Prostate gland (tissue), 2 donors: ENCODE measurements around the gene GLYAT. TPM values are rescaled to one million over a fixed set of nuclear protein-coding genes. Genes with fewer than 3 reads are reported as not detected.

Experiments used
- DNase-seq: peaks from one replicate; pipeline ENCODE4 v3.0.0-alpha.2; 2019; ENCODE audit warnings: low spot score
- H3K27ac ChIP-seq, 2 donors: fragments of 200-600 bp; sonication (generic); 2 replicates each; pipeline ENCODE4 v1.5.1; 2017 to 2019
- H3K27me3 ChIP-seq: fragments of 200-600 bp; sonication (generic); replicated peaks from 2 replicates; pipeline ENCODE4 v1.5.1; 2019; ENCODE audit not compliant: insufficient read depth
- H3K36me3 ChIP-seq, 2 donors: fragments of 200-600 bp; sonication (generic); 1 replicate in 1 of 2; 2 replicates in 1 of 2; pipeline versions ENCODE4 v1.5.1 to v1.8.1; 2017 to 2019
- H3K4me1 ChIP-seq: fragments of 200-600 bp; sonication (generic); replicated peaks from 2 replicates; pipeline ENCODE4 v1.5.1; 2019
- H3K4me3 ChIP-seq, 2 donors: fragments of 200-600 bp; sonication (generic); 2 replicates each; pipeline ENCODE4 v1.5.1; 2017 to 2019
- H3K9me3 ChIP-seq: fragments of 200-600 bp; sonication (generic); 2 replicates; pipeline ENCODE4 v1.5.1; 2017
- CTCF ChIP-seq, 4 experiments: fragments of 200-600 bp in 2 of 4; fragments of 450-650 bp in 2 of 4; sonication (generic) in 2 of 4; IDR thresholded peaks; 1 replicate in 3 of 4; 2 replicates in 1 of 4; pipeline ENCODE4 v1.5.1; 2016 to 2019; ENCODE audit warnings: antibody characterized with exemption in 4 of 4, mild to moderate bottlenecking in 2 of 4, moderate library complexity in 2 of 4
- POLR2A ChIP-seq: fragments of 450-650 bp; IDR thresholded peaks from one replicate; pipeline ENCODE4 v1.6.1; 2016; ENCODE audit warnings: antibody characterized with exemption, mild to moderate bottlenecking
- POLR2AphosphoS5 ChIP-seq: sonication (generic); formaldehyde crosslinking; IDR thresholded peaks from one replicate; pipeline ENCODE4 v1.6.1; 2017; ENCODE audit warnings: antibody characterized with exemption
- WGBS: methylation state at CpG from one replicate; pipeline ENCODE4 v1.1.5; 2018; 5-methylcytosine and 5-hydroxymethylcytosine counted together
- intact Hi-C: fragments of 100-400 bp; cut with DNase I; formaldehyde crosslinking; loops from one replicate; pipeline ENCODE4 v1.14.2; 2022
- total RNA-seq, 2 donors: library from RNA; depleted of rRNA; stranded (reverse); fragments of >200 nt; gene quantifications; one replicate each; pipeline ENCODE4 v1.1.0, GENCODE V29; 2016

The GLYAT gene
- total RNA-seq, 2 donors from 2014 or later: not detected

- H3K4me3 ChIP-seq: no peak overlapping the region
Observed at GRCh38 chr11:58659910-58660570, 71.7 kb downstream of the GLYAT start.

GRCh38 chr11:58659404-58659803 is 72.3 kb downstream of the GLYAT start:
- no peak for DNase-seq
- H3K4me3 ChIP-seq: no peak overlapping the region
- no peaks in the 10 kb centered on the region for H3K4me1 ChIP-seq
- WGBS: 55% methylated on average over 2 of the region's 2 CpGs
- no peak for TF ChIP-seq POLR2A
- TF ChIP-seq CTCF (IDR thresholded peaks at IDR 0.05): no peak
- no peak for TF ChIP-seq POLR2AphosphoS5
- intact Hi-C loops: no loop called here
- no peak overlapping the region for H3K27ac ChIP-seq
- H3K27me3 ChIP-seq: no peaks in the 10 kb centered on the region
- no peaks in the 10 kb centered on the region for H3K9me3 ChIP-seq
- H3K36me3 ChIP-seq: no peaks in the 10 kb centered on the region

More at GRCh38 chr11:58659910-58660570, 71.7 kb downstream of the GLYAT start:
- Histone ChIP-seq H3K9me3 (no peaks in the 10 kb centered on the region), H3K36me3 (no peaks in the 10 kb centered on the region), H3K27ac (no peak overlapping the region), H3K27me3 (no peaks in the 10 kb centered on the region), H3K4me1 (no peaks in the 10 kb centered on the region)
- intact Hi-C loops: no loop called here
- no peak for DNase-seq
- TF ChIP-seq CTCF (IDR thresholded peaks at IDR 0.05) (no peak), POLR2A (no peak), POLR2AphosphoS5 (no peak)
- 66% methylated on average over 5 of the region's 5 CpGs for WGBS

Other genes starting within 250 kb of the GLYAT start
- gene OR5B21, start 223.8 kb downstream of the GLYAT start, total RNA-seq: not detected
- gene LPXN, start 156.1 kb downstream of the GLYAT start, total RNA-seq: 1 to 10 TPM; 5.4 to 9.4 TPM
- gene ZFP91, start 152.9 kb downstream of the GLYAT start, total RNA-seq: 10 to 100 TPM; 34.0 to 70.7 TPM
- under 1 TPM in 1 of 2 donors, not detected in 1; 0.74 TPM for gene CNTF, start 109.3 kb downstream of the GLYAT start, total RNA-seq
- 1 to 10 TPM in 1 of 2 donors, under 1 TPM in 1; 0.45 to 1.7 TPM for gene GLYATL2, start 112.8 kb upstream of the GLYAT start, total RNA-seq
- gene GLYATL1, start 207.5 kb upstream of the GLYAT start, total RNA-seq: 10 to 100 TPM in 1 of 2 donors, 1 to 10 TPM in 1; 4.0 to 33.7 TPM